Activated CD8-positive, alpha-beta T cell treated with anti-CD3 and anti-CD28 coated beads for 36 hours (primary cell): ENCODE measurements around the gene RPS24. TPM values are rescaled to one million over a fixed set of nuclear protein-coding genes. Genes with fewer than 3 reads are reported as not detected.

Source experiments
- ATAC-seq: fragments of 200-7000 bp; cut with Tn5 transposase; one replicate; pipeline ENCODE4 v1.10.0; 2021; ENCODE audit warnings: mild to moderate bottlenecking, moderate library complexity
- CTCF ChIA-PET: fragments of 350-600 bp; sonication (Branson Sonifier 250); formaldehyde crosslinking; loops from one replicate; lab custom pipeline; 2021; ENCODE audit warnings: antibody characterized with exemption; lab: Charles Lee
- POLR2A ChIA-PET: fragments of 350-600 bp; sonication (Branson Sonifier 250); formaldehyde crosslinking; loops from one replicate; lab custom pipeline; 2021; ENCODE audit warnings: antibody characterized with exemption; lab: Charles Lee
- DNase-seq: peaks from one replicate; pipeline ENCODE4 v3.0.0-alpha.2; 2020
- H3K27ac Mint-ChIP-seq: one replicate; pipeline ENCODE4 v1.8.0; 2021; ENCODE audit warnings: mild to moderate bottlenecking, mixed read lengths
- H3K27me3 Mint-ChIP-seq: one replicate; pipeline ENCODE4 v1.8.0; 2021; ENCODE audit warnings: mixed read lengths
- H3K36me3 Mint-ChIP-seq: one replicate; pipeline ENCODE4 v1.8.0; 2021; ENCODE audit warnings: low read depth, mixed read lengths
- H3K4me1 Mint-ChIP-seq: one replicate; pipeline ENCODE4 v1.8.0; 2021; ENCODE audit warnings: low read depth, mixed read lengths
- H3K4me3 Mint-ChIP-seq: one replicate; pipeline ENCODE4 v1.8.0; 2021; ENCODE audit warnings: mild to moderate bottlenecking, moderate library complexity, mixed read lengths
- H3K9me3 Mint-ChIP-seq: one replicate; pipeline ENCODE4 v1.8.0; 2021; ENCODE audit warnings: mixed read lengths
- CTCF ChIP-seq: fragments of 200-600 bp; IDR thresholded peaks from one replicate; pipeline ENCODE4 v1.8.0; 2022; ENCODE audit warnings: antibody characterized with exemption, mild to moderate bottlenecking
- intact Hi-C: fragments of 100-400 bp; cut with micrococcal nuclease; formaldehyde crosslinking; loops from one replicate; pipeline ENCODE4 v1.10.0; 2022
- total RNA-seq, 2 experiments: library from RNA; stranded (reverse); gene quantifications; one replicate each; pipeline ENCODE4 v1.2.3, GENCODE V29; 2021

Gene RPS24
- total RNA-seq, 2 experiments from 2014 or later: 2,061 to 2,067 TPM

GRCh38 chr10:78042752-78043104 is 9.1 kb downstream of the RPS24 start:
- H3K36me3 Mint-ChIP-seq: peaks cover 49% of the 10 kb centered on the region
- peak overlapping the region; percentile 84 for H3K27ac Mint-ChIP-seq
- H3K4me1 Mint-ChIP-seq: peaks cover 63% of the 10 kb centered on the region
- DNase-seq (no peak), ATAC-seq (no peak)
- H3K27me3 Mint-ChIP-seq: no peaks in the 10 kb centered on the region
- ChIA-PET POLR2A (interaction anchor here (0.9 to 3.0 kb wide), 6 partner anchors 9 to 711 kb away, joined by 3 to 25 read pairs (median 4); partner anchors contain the start of genes POLR3A and RPS24), CTCF (interaction anchor here (1.0 to 1.1 kb wide), 2 partner anchors 8 to 13 kb away, joined by 3 to 4 read pairs; partner anchors contain the start of gene POLR3A)
- intact Hi-C loops: loop anchor here (10.0 kb wide), 1 partner anchor 1152 kb away; no protein-coding TSS in a partner anchor
- no peak overlapping the region for H3K4me3 Mint-ChIP-seq
- no peaks in the 10 kb centered on the region for H3K9me3 Mint-ChIP-seq
- TF ChIP-seq CTCF: no peak

GRCh38 chr10:78044179-78044578 is 10.5 kb downstream of the RPS24 start:
- Mint-ChIP-seq H3K9me3 (no peaks in the 10 kb centered on the region), H3K27me3 (no peaks in the 10 kb centered on the region), H3K4me1 (peaks cover 53% of the 10 kb centered on the region), H3K4me3 (no peak overlapping the region), H3K27ac (peak overlapping the region; percentile 14), H3K36me3 (peaks cover 36% of the 10 kb centered on the region)
- ChIA-PET CTCF (no interaction called here), POLR2A (interaction anchor here (1.7 kb wide), 1 partner anchor 10 kb away, joined by 5 read pairs; no protein-coding TSS in a partner anchor)
- DNase-seq (no peak), ATAC-seq (no peak)
- TF ChIP-seq CTCF: no peak
- intact Hi-C loops: loop anchor here (10.0 kb wide), 1 partner anchor 1151 kb away; no protein-coding TSS in a partner anchor

GRCh38 chr10:78044699-78045098 is 11.0 kb downstream of the RPS24 start:
- POLR2A ChIA-PET: interaction anchor here (1.7 kb wide), 1 partner anchor 10 kb away, joined by 5 read pairs; no protein-coding TSS in a partner anchor
- H3K4me3 Mint-ChIP-seq: no peak overlapping the region

GRCh38 chr10:78045237-78045636 is 11.6 kb downstream of the RPS24 start:
- TF ChIP-seq CTCF: no peak
- Mint-ChIP-seq H3K9me3 (no peaks in the 10 kb centered on the region), H3K27ac (no peak overlapping the region), H3K4me1 (peaks cover 44% of the 10 kb centered on the region), H3K27me3 (no peaks in the 10 kb centered on the region), H3K4me3 (no peak overlapping the region), H3K36me3 (peaks cover 27% of the 10 kb centered on the region)
- POLR2A ChIA-PET: interaction anchor here (1.7 kb wide), 1 partner anchor 11 kb away, joined by 5 read pairs; no protein-coding TSS in a partner anchor
- CTCF ChIA-PET: interaction anchor here (3.0 kb wide), 1 partner anchor 1151 kb away, joined by 21 read pairs; no protein-coding TSS in a partner anchor
- ATAC-seq (peak; percentile 18), DNase-seq (peak; percentile 65)
- intact Hi-C loops: loop anchor here (5.0 to 10.0 kb wide), 2 partner anchors 612 to 1150 kb away; no protein-coding TSS in a partner anchor

More at GRCh38 chr10:78044699-78045098, 11.0 kb downstream of the RPS24 start:
- no peak for ATAC-seq
- intact Hi-C loops: loop anchor here (5.0 to 10.0 kb wide), 2 partner anchors 613 to 1150 kb away; no protein-coding TSS in a partner anchor
- Mint-ChIP-seq H3K27me3 (no peaks in the 10 kb centered on the region), H3K9me3 (no peaks in the 10 kb centered on the region), H3K36me3 (peaks cover 31% of the 10 kb centered on the region), H3K27ac (peak overlapping the region; percentile 22), H3K4me1 (peaks cover 47% of the 10 kb centered on the region)
- TF ChIP-seq CTCF: no peak
- DNase-seq: no peak
- CTCF ChIA-PET: no interaction called here

GRCh38 chr10:78045856-78046255 is 12.2 kb downstream of the RPS24 start:
- TF ChIP-seq CTCF: no peak
- CTCF ChIA-PET: interaction anchor here (1.3 to 3.0 kb wide), 5 partner anchors 9 to 1150 kb away, joined by 4 to 34 read pairs (median 17); no protein-coding TSS in a partner anchor
- POLR2A ChIA-PET: interaction anchor here (0.7 to 0.9 kb wide), 3 partner anchors 8 to 10 kb away, joined by 3 read pairs; no protein-coding TSS in a partner anchor

More at GRCh38 chr10:78045856-78046255, 12.2 kb downstream of the RPS24 start:
- no peak for DNase-seq
- Mint-ChIP-seq H3K9me3 (no peaks in the 10 kb centered on the region), H3K27me3 (no peaks in the 10 kb centered on the region), H3K36me3 (peaks cover 20% of the 10 kb centered on the region), H3K4me3 (no peak overlapping the region), H3K27ac (no peak overlapping the region), H3K4me1 (peaks cover 38% of the 10 kb centered on the region)
- intact Hi-C loops: loop anchor here (5.0 to 10.0 kb wide), 2 partner anchors 611 to 1149 kb away; no protein-coding TSS in a partner anchor
- ATAC-seq: no peak
